SK-N-SH (cell line): ENCODE measurements around the gene SLC9A8. TPM values are rescaled to one million over a fixed set of nuclear protein-coding genes. Genes with fewer than 3 reads are reported as not detected.

Experiments
- CTCF ChIA-PET: fragments of 300-600, 350-600 bp; formaldehyde crosslinking; extraction: SDS; loops from one replicate; lab custom pipeline; 2021; lab: Yijun Ruan, JAX
- POLR2A ChIA-PET: fragments of 350-600 bp; sonication (Branson Sonifier 250); formaldehyde crosslinking; extraction: SDS; loops from one replicate; lab custom pipeline; 2020; ENCODE audit warnings: antibody characterized with exemption, inconsistent platforms; lab: Yijun Ruan, JAX
- DNase-seq: peaks from one replicate; pipeline ENCODE4 v3.0.0; 2012
- H2AFZ ChIP-seq: fragments of 200-600 bp; sonication (generic); 2 replicates; pipeline ENCODE4 v1.8.1; 2016; ENCODE audit warnings: antibody characterized with exemption, mild to moderate bottlenecking, low read depth
- H3F3A ChIP-seq: fragments of 200-600 bp; sonication (generic); replicated peaks from 2 replicates; pipeline ENCODE3; 2016; ENCODE audit warnings: antibody characterized with exemption, mild to moderate bottlenecking; ENCODE audit not compliant: insufficient read depth
- H3K27ac ChIP-seq, 2 experiments: fragments of 200-500 bp in 1 of 2; fragments of 200-600 bp in 1 of 2; sonication (Bioruptor generic) in 1 of 2; sonication (generic), shearing (Covaris generic) in 1 of 2; 2 replicates each; pipeline versions ENCODE4 v1.5.1 to v1.6.1; 2014 to 2016; ENCODE audit warnings: low read depth in 2 of 2, inconsistent platforms in 1 of 2, low read length in 1 of 2, mild to moderate bottlenecking in 1 of 2, mixed read lengths in 1 of 2
- H3K27me3 ChIP-seq: fragments of 200-600 bp; sonication (generic), shearing (Covaris generic); 2 replicates; pipeline ENCODE4 v1.6.1; 2016; ENCODE audit warnings: mixed run types; ENCODE audit not compliant: insufficient read depth
- H3K36me3 ChIP-seq, 2 experiments: fragments of 200-500 bp in 1 of 2; fragments of 200-600 bp in 1 of 2; sonication (Bioruptor generic) in 1 of 2; sonication (generic) in 1 of 2; replicated peaks in 1 of 2; 2 replicates each; pipeline versions ENCODE3 to v1.5.1; 2014 to 2016; ENCODE audit warnings: low read length in 1 of 2, mild to moderate bottlenecking in 1 of 2; ENCODE audit not compliant: insufficient read depth in 2 of 2, control insufficient read depth in 1 of 2
- H3K4me1 ChIP-seq, 2 experiments: fragments of 200-500 bp in 1 of 2; fragments of 200-600 bp in 1 of 2; sonication (Bioruptor generic) in 1 of 2; sonication (generic), shearing (Covaris generic) in 1 of 2; 2 replicates each; pipeline versions ENCODE4 v1.5.1 to v1.6.1; 2014 to 2016; ENCODE audit warnings: low read depth in 1 of 2, low read length in 1 of 2, mixed run types in 1 of 2; ENCODE audit not compliant: insufficient read depth in 2 of 2, control insufficient read depth in 1 of 2
- H3K4me2 ChIP-seq: fragments of 200-600 bp; sonication (generic), shearing (Covaris generic); 2 replicates; pipeline ENCODE4 v1.6.1; 2017; ENCODE audit warnings: mixed run types
- H3K4me3 ChIP-seq, 2 experiments: fragments of 200-500 bp in 1 of 2; fragments of 200-600 bp in 1 of 2; sonication (Bioruptor generic) in 1 of 2; sonication (generic), shearing (Covaris generic) in 1 of 2; 2 replicates each; pipeline versions ENCODE4 v1.5.1 to v1.8.1; 2014 to 2016; ENCODE audit warnings: low read depth in 2 of 2, inconsistent platforms in 1 of 2, low read length in 1 of 2, mild to moderate bottlenecking in 1 of 2, mixed read lengths in 1 of 2, moderate library complexity in 1 of 2
- H3K79me2 ChIP-seq: fragments of 200-600 bp; sonication (generic); 2 replicates; pipeline ENCODE4 v1.8.1; 2017; ENCODE audit warnings: mild to moderate bottlenecking; ENCODE audit not compliant: insufficient read depth
- H3K9ac ChIP-seq: fragments of 200-600 bp; sonication (generic); 2 replicates; pipeline ENCODE4 v1.6.1; 2017; ENCODE audit warnings: mixed run types
- H3K9me2 ChIP-seq: fragments of 200-600 bp; sonication (generic); 2 replicates; pipeline ENCODE4 v1.6.1; 2017; ENCODE audit warnings: mixed run types
- H3K9me3 ChIP-seq: fragments of 200-600 bp; sonication (generic); 2 replicates; pipeline ENCODE4 v1.6.1; 2017; ENCODE audit warnings: mixed run types, mild to moderate bottlenecking, moderate library complexity
- H4K20me1 ChIP-seq: fragments of 200-600 bp; sonication (generic); 2 replicates; pipeline ENCODE4 v1.6.1; 2017; ENCODE audit warnings: mild to moderate bottlenecking, mixed run types; ENCODE audit not compliant: insufficient read depth
- CHD2 ChIP-seq: fragments of 150-350 bp; IDR thresholded peaks from 2 replicates; pipeline ENCODE4 v1.6.1; 2018; ENCODE audit warnings: low read length; ENCODE audit not compliant: partially characterized antibody
- ELF1 ChIP-seq: IDR thresholded peaks from 2 replicates; pipeline ENCODE4 v1.4.0; 2012
- FOSL2 ChIP-seq: IDR thresholded peaks from 2 replicates; pipeline ENCODE4 v1.4.0; 2012; ENCODE audit warnings: low read depth, mild to moderate bottlenecking, moderate library complexity, borderline replicate concordance
- FOXM1 ChIP-seq: IDR thresholded peaks from 2 replicates; pipeline ENCODE4 v1.4.0; 2012; ENCODE audit warnings: low read depth, mild to moderate bottlenecking
- GABPA ChIP-seq: IDR thresholded peaks from 2 replicates; pipeline ENCODE4 v1.4.0; 2012; ENCODE audit warnings: low read depth, mild to moderate bottlenecking
- JUND ChIP-seq: IDR thresholded peaks from 2 replicates; pipeline ENCODE4 v1.4.0; 2012
- NFIC ChIP-seq: IDR thresholded peaks from 2 replicates; pipeline ENCODE4 v1.4.0; 2012; ENCODE audit warnings: borderline replicate concordance
- NRF1 ChIP-seq: IDR thresholded peaks from 2 replicates; pipeline ENCODE4 v1.6.1; 2012; ENCODE audit warnings: low read depth, mild to moderate bottlenecking, low read length
- RCOR1 ChIP-seq: fragments of 150-350 bp; IDR thresholded peaks from 2 replicates; pipeline ENCODE4 v1.6.1; 2017; ENCODE audit warnings: antibody characterized with exemption, low read length
- RXRA ChIP-seq: IDR thresholded peaks from 2 replicates; pipeline ENCODE4 v1.4.0; 2012; ENCODE audit warnings: low read depth, mild to moderate bottlenecking, borderline replicate concordance
- SMC3 ChIP-seq: IDR thresholded peaks from 2 replicates; pipeline ENCODE4 v1.6.1; 2012; ENCODE audit warnings: low read depth, low read length, improper control_type of control experiment
- TAF1 ChIP-seq: IDR thresholded peaks from 2 replicates; pipeline ENCODE4 v1.6.1; 2012; ENCODE audit warnings: low read depth, mild to moderate bottlenecking, low read length, moderate library complexity, borderline replicate concordance
- TCF12 ChIP-seq: IDR thresholded peaks from 2 replicates; pipeline ENCODE4 v1.4.0; 2012
- YY1 ChIP-seq: IDR thresholded peaks from 2 replicates; pipeline ENCODE4 v1.4.0; 2012; ENCODE audit warnings: low read depth, mild to moderate bottlenecking
- WGBS: methylation state at CpG from one replicate; pipeline ENCODE4 v1.1.6; 2017; ENCODE audit warnings: low lambda C conversion rate; 5-methylcytosine and 5-hydroxymethylcytosine counted together
- polyA plus RNA-seq, 3 experiments: library from polyadenylated mRNA; depleted of rRNA; stranded (reverse); fragments of >200 nt; gene quantifications; 2 replicates each; pipeline ENCODE4 v1.2.3, GENCODE V29; 2012
- TF ChIP-seq, protein P1 (sequence below): fragments of 150-350 bp; IDR thresholded peaks from 2 replicates; pipeline ENCODE4 v1.6.1; 2017; ENCODE audit warnings: antibody characterized with exemption, low read length, low read depth, borderline replicate concordance
- TF ChIP-seq, protein P2 (sequence below): IDR thresholded peaks from 2 replicates; pipeline ENCODE4 v1.4.0; 2012; ENCODE audit warnings: low read depth, borderline replicate concordance
- TF ChIP-seq, protein P3 (sequence below): fragments of 200-600 bp; sonication (generic); IDR thresholded peaks from 2 replicates; pipeline ENCODE4 v1.6.1; 2017; ENCODE audit warnings: antibody characterized with exemption, mild to moderate bottlenecking, moderate library complexity

Gene SLC9A8
- polyA plus RNA-seq, 1 of the 3 experiments (the other 2 are of a cell fraction) = 3.4 TPM

DNA sequence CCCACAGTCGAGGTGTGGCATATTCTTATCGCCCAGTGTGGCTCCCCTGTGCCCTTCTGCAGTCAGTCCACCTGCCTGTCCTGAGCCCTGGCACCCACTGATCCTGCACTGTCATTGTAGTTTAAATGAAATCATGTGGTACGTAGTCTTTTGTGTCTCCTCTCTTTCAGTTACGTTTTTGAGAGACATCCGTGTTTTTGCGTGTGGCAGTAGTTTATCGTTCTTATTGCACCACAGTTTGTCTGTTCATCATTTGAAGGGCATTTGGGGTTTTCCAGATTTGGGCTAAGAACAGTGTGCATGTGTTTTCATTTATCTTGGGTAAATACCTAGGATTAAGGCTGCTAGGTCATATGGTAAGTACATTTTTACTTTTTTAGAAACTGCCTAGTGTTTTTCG lies 53.4 kb downstream of the SLC9A8 start:
- peak overlapping the region; percentile 13 to 31; a peak in 2 of 4 replicates for H3K27ac ChIP-seq
- no peaks in the 10 kb centered on the region for H3K9me2 ChIP-seq
- ChIA-PET CTCF (no interaction called here), POLR2A (no interaction called here)
- TF ChIP-seq ELF1 = no peak
- TF ChIP-seq, protein P1, sequence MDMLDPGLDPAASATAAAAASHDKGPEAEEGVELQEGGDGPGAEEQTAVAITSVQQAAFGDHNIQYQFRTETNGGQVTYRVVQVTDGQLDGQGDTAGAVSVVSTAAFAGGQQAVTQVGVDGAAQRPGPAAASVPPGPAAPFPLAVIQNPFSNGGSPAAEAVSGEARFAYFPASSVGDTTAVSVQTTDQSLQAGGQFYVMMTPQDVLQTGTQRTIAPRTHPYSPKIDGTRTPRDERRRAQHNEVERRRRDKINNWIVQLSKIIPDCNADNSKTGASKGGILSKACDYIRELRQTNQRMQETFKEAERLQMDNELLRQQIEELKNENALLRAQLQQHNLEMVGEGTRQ = no peak
- no peak for TF ChIP-seq RXRA
- no peak for TF ChIP-seq TAF1
- no peak for TF ChIP-seq NRF1
- TF ChIP-seq NFIC = no peak
- TF ChIP-seq FOXM1 = no peak
- TF ChIP-seq, protein P2, sequence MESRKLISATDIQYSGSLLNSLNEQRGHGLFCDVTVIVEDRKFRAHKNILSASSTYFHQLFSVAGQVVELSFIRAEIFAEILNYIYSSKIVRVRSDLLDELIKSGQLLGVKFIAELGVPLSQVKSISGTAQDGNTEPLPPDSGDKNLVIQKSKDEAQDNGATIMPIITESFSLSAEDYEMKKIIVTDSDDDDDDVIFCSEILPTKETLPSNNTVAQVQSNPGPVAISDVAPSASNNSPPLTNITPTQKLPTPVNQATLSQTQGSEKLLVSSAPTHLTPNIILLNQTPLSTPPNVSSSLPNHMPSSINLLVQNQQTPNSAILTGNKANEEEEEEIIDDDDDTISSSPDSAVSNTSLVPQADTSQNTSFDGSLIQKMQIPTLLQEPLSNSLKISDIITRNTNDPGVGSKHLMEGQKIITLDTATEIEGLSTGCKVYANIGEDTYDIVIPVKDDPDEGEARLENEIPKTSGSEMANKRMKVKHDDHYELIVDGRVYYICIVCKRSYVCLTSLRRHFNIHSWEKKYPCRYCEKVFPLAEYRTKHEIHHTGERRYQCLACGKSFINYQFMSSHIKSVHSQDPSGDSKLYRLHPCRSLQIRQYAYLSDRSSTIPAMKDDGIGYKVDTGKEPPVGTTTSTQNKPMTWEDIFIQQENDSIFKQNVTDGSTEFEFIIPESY = no peak
- no peak; the same call in 1 of the 2 replicates for TF ChIP-seq TCF12
- TF ChIP-seq GABPA = no peak
- TF ChIP-seq FOSL2 = no peak
- TF ChIP-seq JUND = no peak
- no peaks in the 10 kb centered on the region for H3K79me2 ChIP-seq
- no peak overlapping the region for H3K4me2 ChIP-seq
- H3F3A ChIP-seq = no peaks in the 10 kb centered on the region
- 0 out of 4 replicates have a peak, but pooled peaks cover 0 to 8% of the 10 kb centered on the region in 2 experiments for H3K4me1 ChIP-seq
- no peaks in the 10 kb centered on the region for H4K20me1 ChIP-seq
- 83% methylated on average over 8 of the region's 8 CpGs for WGBS
- H2AFZ ChIP-seq = no peak overlapping the region
- no peaks in the 10 kb centered on the region for H3K27me3 ChIP-seq
- no peak overlapping the region for H3K4me3 ChIP-seq
- DNase-seq = no peak
- H3K9me3 ChIP-seq = no peaks in the 10 kb centered on the region
- peaks cover 7 to 18% of the 10 kb centered on the region in 2 experiments for H3K36me3 ChIP-seq
- no peak overlapping the region for H3K9ac ChIP-seq

DNA sequence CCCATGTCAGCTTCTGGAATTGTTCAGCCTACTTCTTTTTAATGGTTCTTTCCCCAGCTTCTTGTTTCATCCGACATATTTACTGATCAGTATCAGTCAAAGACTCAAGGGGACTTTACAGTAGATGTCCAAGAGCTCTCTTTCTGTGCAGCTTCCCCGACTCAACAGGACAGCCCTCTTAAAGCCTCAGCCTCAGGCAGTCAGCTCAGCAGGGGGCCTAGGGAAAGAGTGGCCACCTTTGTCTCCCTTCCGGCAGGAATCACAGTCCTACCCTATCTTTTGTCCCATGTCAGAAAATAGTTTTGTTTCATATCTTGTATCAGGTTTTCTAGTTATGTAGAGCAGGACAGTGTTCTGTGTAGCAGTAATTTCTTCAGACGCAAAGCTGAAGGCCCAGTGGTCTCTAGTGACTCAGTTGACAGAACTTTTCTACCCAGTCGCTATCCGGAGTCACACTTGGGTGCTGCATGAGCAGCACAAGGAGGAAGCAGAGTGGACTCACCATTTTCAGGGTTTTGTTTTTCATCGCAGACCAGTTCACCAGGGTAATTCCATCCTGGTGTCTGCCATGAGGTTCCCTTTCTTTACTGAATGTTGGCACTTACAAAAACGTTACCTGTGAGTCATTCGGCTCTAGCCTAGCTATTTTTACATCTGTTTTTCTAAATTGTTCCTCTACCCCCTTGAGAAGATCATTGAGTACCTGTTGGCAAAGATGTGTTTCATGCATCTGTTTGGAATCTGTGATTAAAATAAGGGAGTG lies 55.0 kb downstream of the SLC9A8 start:
- H3K4me3 ChIP-seq = no peak overlapping the region
- H3K4me1 ChIP-seq = 0 out of 4 replicates have a peak, but pooled peaks cover 0 to 8% of the 10 kb centered on the region in 2 experiments
- H3K9me2 ChIP-seq = no peaks in the 10 kb centered on the region
- no peak overlapping the region for H3K27ac ChIP-seq
- H2AFZ ChIP-seq = no peak overlapping the region
- no peaks in the 10 kb centered on the region for H3K79me2 ChIP-seq
- no peak overlapping the region for H3K9ac ChIP-seq
- no peaks in the 10 kb centered on the region for H3K27me3 ChIP-seq
- 83% methylated on average over 9 of the region's 9 CpGs for WGBS
- H4K20me1 ChIP-seq = no peaks in the 10 kb centered on the region
- H3K4me2 ChIP-seq = no peak overlapping the region
- peaks cover 11 to 18% of the 10 kb centered on the region in 2 experiments for H3K36me3 ChIP-seq
- TF ChIP-seq CHD2 (no peak), YY1 (no peak), RXRA (no peak), SMC3 (no peak), TAF1 (no peak), RCOR1 (no peak)
- TF ChIP-seq, protein P1 = no peak
- TF ChIP-seq, protein P3, sequence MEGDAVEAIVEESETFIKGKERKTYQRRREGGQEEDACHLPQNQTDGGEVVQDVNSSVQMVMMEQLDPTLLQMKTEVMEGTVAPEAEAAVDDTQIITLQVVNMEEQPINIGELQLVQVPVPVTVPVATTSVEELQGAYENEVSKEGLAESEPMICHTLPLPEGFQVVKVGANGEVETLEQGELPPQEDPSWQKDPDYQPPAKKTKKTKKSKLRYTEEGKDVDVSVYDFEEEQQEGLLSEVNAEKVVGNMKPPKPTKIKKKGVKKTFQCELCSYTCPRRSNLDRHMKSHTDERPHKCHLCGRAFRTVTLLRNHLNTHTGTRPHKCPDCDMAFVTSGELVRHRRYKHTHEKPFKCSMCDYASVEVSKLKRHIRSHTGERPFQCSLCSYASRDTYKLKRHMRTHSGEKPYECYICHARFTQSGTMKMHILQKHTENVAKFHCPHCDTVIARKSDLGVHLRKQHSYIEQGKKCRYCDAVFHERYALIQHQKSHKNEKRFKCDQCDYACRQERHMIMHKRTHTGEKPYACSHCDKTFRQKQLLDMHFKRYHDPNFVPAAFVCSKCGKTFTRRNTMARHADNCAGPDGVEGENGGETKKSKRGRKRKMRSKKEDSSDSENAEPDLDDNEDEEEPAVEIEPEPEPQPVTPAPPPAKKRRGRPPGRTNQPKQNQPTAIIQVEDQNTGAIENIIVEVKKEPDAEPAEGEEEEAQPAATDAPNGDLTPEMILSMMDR = no peak
- no peaks in the 10 kb centered on the region for H3F3A ChIP-seq
- ChIA-PET CTCF (interaction anchor here (0.9 to 1.6 kb wide), 3 partner anchors 10 to 326 kb away, joined by 3 to 7 read pairs (median 4); no protein-coding TSS in a partner anchor), POLR2A (no interaction called here)
- H3K9me3 ChIP-seq = no peaks in the 10 kb centered on the region
- DNase-seq = no peak
